Activated CD4-positive, CD25-positive, alpha-beta regulatory T cell (primary cell): ENCODE measurements around the gene PSME1.

Source experiments
- DNase-seq, 4 experiments: peaks; one replicate each; lab custom pipeline; 2025; lab: John Stamatoyannopoulos, UW

Gene PSME1

GRCh38 chr14:24172261-24172860 is 36.4 kb downstream of the PSME1 start:
- no peak for DNase-seq

- DNase-seq, result no peak
These were observed 36.9 kb downstream of the PSME1 start for GRCh38 chr14:24172871-24173281.

- DNase-seq, result no peak
These were observed 40.6 kb downstream of the PSME1 start for GRCh38 chr14:24176599-24176998.

GRCh38 chr14:24177041-24177825 is 41.2 kb downstream of the PSME1 start:
- DNase-seq, result no peak

- DNase-seq, result no peak
These were observed 41.9 kb downstream of the PSME1 start for GRCh38 chr14:24177891-24178290.

GRCh38 chr14:24178399-24179178 is 42.6 kb downstream of the PSME1 start:
- no peak for DNase-seq

GRCh38 chr14:24179294-24179960 is 43.4 kb downstream of the PSME1 start:
- DNase-seq, result no peak

GRCh38 chr14:24179961-24180796 is 44.2 kb downstream of the PSME1 start:
- DNase-seq, result no peak

- no peak for DNase-seq
These were observed 45.5 kb downstream of the PSME1 start for GRCh38 chr14:24181371-24182077.

- DNase-seq, result no peak
These were observed 46.3 kb downstream of the PSME1 start for GRCh38 chr14:24182110-24182882.

GRCh38 chr14:24183014-24183481 is 47.1 kb downstream of the PSME1 start:
- DNase-seq, result no peak

GRCh38 chr14:24184104-24184970 is 48.3 kb downstream of the PSME1 start:
- DNase-seq, result no peak

GRCh38 chr14:24185026-24185425 is 49.0 kb downstream of the PSME1 start:
- no peak for DNase-seq

- DNase-seq, result no peak
These were observed 49.7 kb downstream of the PSME1 start for GRCh38 chr14:24185741-24186140.

GRCh38 chr14:24186831-24187538 is 51.0 kb downstream of the PSME1 start:
- no peak for DNase-seq

GRCh38 chr14:24187539-24187915 is 51.5 kb downstream of the PSME1 start:
- DNase-seq, result no peak
